Measurements from ENCODE around the gene PNPLA3.

PNPLA3 gene

GRCh38 chr22:43923191-43923590, 414 bp upstream of the PNPLA3 start:
- peak overlapping the region; percentile 50 for H3K4me3 ChIP-seq (ENCODE audit: low read depth, low read length)
- TF ChIP-seq MYC (IDR thresholded peaks at IDR 0.05; ENCODE audit: low read depth, low read length): no peak
- no peak for TF ChIP-seq CTCF (IDR thresholded peaks at IDR 0.05; ENCODE audit: low read depth, low read length)
- no peak for TF ChIP-seq MAX (IDR thresholded peaks at IDR 0.05; ENCODE audit: low read depth, low read length)
- no peak for TF ChIP-seq POLR2A (IDR thresholded peaks at IDR 0.05; ENCODE audit: extremely low read depth, insufficient read length)
- peak; percentile 38 for DNase-seq (ENCODE audit: low read depth)

- TF ChIP-seq MYC (IDR thresholded peaks at IDR 0.05; ENCODE audit: low read depth, low read length) (no peak), CTCF (IDR thresholded peaks at IDR 0.05; ENCODE audit: low read depth, low read length) (no peak), MAX (IDR thresholded peaks at IDR 0.05; ENCODE audit: low read depth, low read length) (no peak), POLR2A (IDR thresholded peaks at IDR 0.05; ENCODE audit: extremely low read depth, insufficient read length) (no peak)
- H3K4me3 ChIP-seq (ENCODE audit: low read depth, low read length): no peak overlapping the region
Observed at GRCh38 chr22:43924877-43925276, 1.3 kb downstream of the PNPLA3 start.

GRCh38 chr22:43925433-43926348, 2.1 kb downstream of the PNPLA3 start:
- no peak for TF ChIP-seq MAX (IDR thresholded peaks at IDR 0.05; ENCODE audit: low read depth, low read length)
- no peak overlapping the region for H3K4me3 ChIP-seq (ENCODE audit: low read depth, low read length)
- no peak for DNase-seq (ENCODE audit: low read depth)

More at GRCh38 chr22:43924877-43925276, 1.3 kb downstream of the PNPLA3 start:
- no peak for DNase-seq (ENCODE audit: low read depth)

GRCh38 chr22:43926349-43926710, 2.7 kb downstream of the PNPLA3 start:
- no peak for DNase-seq (ENCODE audit: low read depth)
- H3K4me3 ChIP-seq (ENCODE audit: low read depth, low read length): no peak overlapping the region
- TF ChIP-seq MYC (IDR thresholded peaks at IDR 0.05; ENCODE audit: low read depth, low read length) (no peak), CTCF (IDR thresholded peaks at IDR 0.05; ENCODE audit: low read depth, low read length) (no peak), MAX (IDR thresholded peaks at IDR 0.05; ENCODE audit: low read depth, low read length) (no peak), POLR2A (IDR thresholded peaks at IDR 0.05; ENCODE audit: extremely low read depth, insufficient read length) (no peak)

GRCh38 chr22:43928468-43928867, 4.9 kb downstream of the PNPLA3 start:
- TF ChIP-seq MYC (IDR thresholded peaks at IDR 0.05; ENCODE audit: low read depth, low read length) (0 out of 2 replicates have a peak, but pooled peaks have one; percentile 25), POLR2A (IDR thresholded peaks at IDR 0.05; ENCODE audit: extremely low read depth, insufficient read length) (no peak)
- peak; percentile 83 for DNase-seq (ENCODE audit: low read depth)
- no peak overlapping the region for H3K4me3 ChIP-seq (ENCODE audit: low read depth, low read length)

GRCh38 chr22:43928908-43929307, 5.3 kb downstream of the PNPLA3 start:
- no peak for DNase-seq (ENCODE audit: low read depth)
- no peak for TF ChIP-seq CTCF (IDR thresholded peaks at IDR 0.05; ENCODE audit: low read depth, low read length)
- no peak for TF ChIP-seq MYC (IDR thresholded peaks at IDR 0.05; ENCODE audit: low read depth, low read length)
- no peak for TF ChIP-seq POLR2A (IDR thresholded peaks at IDR 0.05; ENCODE audit: extremely low read depth, insufficient read length)
- TF ChIP-seq MAX (IDR thresholded peaks at IDR 0.05; ENCODE audit: low read depth, low read length): no peak

More at GRCh38 chr22:43928908-43929307, 5.3 kb downstream of the PNPLA3 start:
- H3K4me3 ChIP-seq (ENCODE audit: low read depth, low read length): no peak overlapping the region
